ENCODE data around the gene PFDN6. TPM values are rescaled to one million over a fixed set of nuclear protein-coding genes. Genes with fewer than 3 reads are reported as not detected.

PFDN6 gene
- total RNA-seq, 2 experiments from 2014 or later, result 106 to 107 TPM

GRCh38 chr6:33336495-33336894 lies 47.1 kb downstream of the PFDN6 start:
- Mint-ChIP-seq H3K27ac (no peak overlapping the region), H3K36me3 (no peaks in the 10 kb centered on the region), H3K4me3 (no peak overlapping the region), H3K9me3 (no peaks in the 10 kb centered on the region), H3K27me3 (no peaks in the 10 kb centered on the region), H3K4me1 (peaks cover 17% of the 10 kb centered on the region)
- DNase-seq, result no peak

- Mint-ChIP-seq H3K36me3 (no peaks in the 10 kb centered on the region), H3K27me3 (no peaks in the 10 kb centered on the region), H3K4me3 (no peak overlapping the region), H3K27ac (no peak overlapping the region), H3K9me3 (no peaks in the 10 kb centered on the region), H3K4me1 (peaks cover 12% of the 10 kb centered on the region)
- no peak for DNase-seq
These were observed 49.8 kb downstream of the PFDN6 start for GRCh38 chr6:33339193-33339592.

Other genes with a start within 250 kb of the PFDN6 start
- 10 to 100 TPM; 14.7 to 16.3 TPM for gene HLA-DPA1, start 216.0 kb upstream of the PFDN6 start, total RNA-seq
- 1 to 10 TPM; 8.2 to 9.3 TPM for gene HLA-DPB1, start 213.6 kb upstream of the PFDN6 start, total RNA-seq
- gene COL11A2, start 97.1 kb upstream of the PFDN6 start, total RNA-seq, result 1 to 10 TPM; 1.0 to 1.1 TPM
- gene RXRB, start 88.9 kb upstream of the PFDN6 start, total RNA-seq, result 10 to 100 TPM; 40.4 to 42.1 TPM
- gene SLC39A7, start 88.7 kb upstream of the PFDN6 start, total RNA-seq, result 10 to 100 TPM; 51.0 to 55.6 TPM
- gene HSD17B8, start 84.9 kb upstream of the PFDN6 start, total RNA-seq, result 10 to 100 TPM; 31.1 to 32.6 TPM
- gene RING1, start 81.1 kb upstream of the PFDN6 start, total RNA-seq, result 10 to 100 TPM; 35.3 to 35.8 TPM
- gene VPS52, start 17.7 kb upstream of the PFDN6 start, total RNA-seq, result 10 to 100 TPM; 43.4 to 44.6 TPM
- 1,000 to 10,000 TPM; 3,940 to 3,999 TPM for gene RPS18, start 17.5 kb upstream of the PFDN6 start, total RNA-seq
- gene B3GALT4, start 12.5 kb upstream of the PFDN6 start, total RNA-seq, result 1 to 10 TPM; 1.8 to 2.1 TPM
- 100 to 1,000 TPM; 105 to 107 TPM for gene WDR46, start 362 bp upstream of the PFDN6 start, total RNA-seq
- 10 to 100 TPM; 15.0 to 17.7 TPM for gene RGL2, start 9.3 kb downstream of the PFDN6 start, total RNA-seq
- gene TAPBP, start 24.5 kb downstream of the PFDN6 start, total RNA-seq, result 100 to 1,000 TPM; 201 to 204 TPM
- gene ZBTB22, start 28.1 kb downstream of the PFDN6 start, total RNA-seq, result 1 to 10 TPM; 4.5 to 4.6 TPM
- gene DAXX, start 33.4 kb downstream of the PFDN6 start, total RNA-seq, result 10 to 100 TPM; 84.8 to 94.3 TPM
- 10 to 100 TPM; 74.1 to 76.9 TPM for gene KIFC1, start 102.2 kb downstream of the PFDN6 start, total RNA-seq
- gene PHF1, start 121.4 kb downstream of the PFDN6 start, total RNA-seq, result 10 to 100 TPM; 23.5 to 26.0 TPM
- gene CUTA, start 128.5 kb downstream of the PFDN6 start, total RNA-seq, result 100 to 1,000 TPM; 125 to 126 TPM
- gene SYNGAP1, start 130.5 kb downstream of the PFDN6 start, total RNA-seq, result 10 to 100 TPM; 26.4 to 29.3 TPM
- 10 to 100 TPM; 11.3 to 11.7 TPM for gene ZBTB9, start 165.0 kb downstream of the PFDN6 start, total RNA-seq

Data from activated naive CD8-positive, alpha-beta T cell treated with anti-CD3 and anti-CD28 coated beads for 36 hours (primary cell).